Measurements from ENCODE around the gene ZMYND15.

ZMYND15 gene

GRCh38 chr17:4789701-4789950 lies 50.0 kb downstream of the ZMYND15 start:
- peak overlapping the region; percentile 65 for H3K4me3 ChIP-seq (replicated peaks in 1 of 2; ENCODE audit: low read depth in 2 of 2, low read length in 2 of 2)
- TF ChIP-seq, protein P1, sequence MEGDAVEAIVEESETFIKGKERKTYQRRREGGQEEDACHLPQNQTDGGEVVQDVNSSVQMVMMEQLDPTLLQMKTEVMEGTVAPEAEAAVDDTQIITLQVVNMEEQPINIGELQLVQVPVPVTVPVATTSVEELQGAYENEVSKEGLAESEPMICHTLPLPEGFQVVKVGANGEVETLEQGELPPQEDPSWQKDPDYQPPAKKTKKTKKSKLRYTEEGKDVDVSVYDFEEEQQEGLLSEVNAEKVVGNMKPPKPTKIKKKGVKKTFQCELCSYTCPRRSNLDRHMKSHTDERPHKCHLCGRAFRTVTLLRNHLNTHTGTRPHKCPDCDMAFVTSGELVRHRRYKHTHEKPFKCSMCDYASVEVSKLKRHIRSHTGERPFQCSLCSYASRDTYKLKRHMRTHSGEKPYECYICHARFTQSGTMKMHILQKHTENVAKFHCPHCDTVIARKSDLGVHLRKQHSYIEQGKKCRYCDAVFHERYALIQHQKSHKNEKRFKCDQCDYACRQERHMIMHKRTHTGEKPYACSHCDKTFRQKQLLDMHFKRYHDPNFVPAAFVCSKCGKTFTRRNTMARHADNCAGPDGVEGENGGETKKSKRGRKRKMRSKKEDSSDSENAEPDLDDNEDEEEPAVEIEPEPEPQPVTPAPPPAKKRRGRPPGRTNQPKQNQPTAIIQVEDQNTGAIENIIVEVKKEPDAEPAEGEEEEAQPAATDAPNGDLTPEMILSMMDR (IDR thresholded peaks at IDR 0.05; ENCODE audit: low read depth, low read length): no peak
- no peak for DNase-seq (ENCODE audit: low read depth in 2 of 2)

DNA sequence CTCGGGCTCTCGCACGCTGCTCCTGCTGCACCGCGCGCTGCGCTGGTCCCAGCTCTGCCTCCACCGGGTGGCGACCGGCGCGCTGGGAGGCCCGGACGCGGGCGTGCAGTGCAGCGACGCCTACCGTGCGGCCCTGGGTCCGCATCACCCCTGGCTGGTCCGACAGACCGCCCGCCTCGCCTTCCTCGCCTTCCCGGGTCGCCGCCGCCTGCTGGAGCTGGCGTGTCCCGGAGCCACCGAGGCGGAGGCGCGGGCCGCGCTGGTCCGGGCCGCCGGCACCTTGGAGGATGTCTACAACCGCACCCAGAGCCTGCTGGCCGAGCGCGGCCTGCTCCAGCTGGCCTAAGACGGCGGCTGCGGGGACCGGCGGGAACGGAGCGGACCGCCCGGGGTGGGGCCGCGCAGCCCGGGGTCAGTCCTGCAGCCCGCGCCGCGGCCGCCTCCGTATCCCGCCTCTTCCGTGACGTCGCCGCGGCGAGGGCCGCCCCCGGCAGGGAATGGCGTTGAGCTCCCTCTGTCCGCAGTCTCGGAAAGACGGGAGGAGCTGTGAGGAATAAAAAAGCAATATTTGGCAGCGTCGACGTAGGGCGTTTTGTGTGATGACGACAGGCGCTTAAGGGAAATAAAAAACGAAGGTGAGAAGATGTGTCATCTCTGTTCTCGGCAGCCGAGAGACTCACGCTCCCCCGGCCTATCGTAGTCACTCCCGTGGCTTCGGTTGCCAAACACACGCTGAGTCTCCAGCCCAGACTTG lies 50.5 kb downstream of the ZMYND15 start:
- TF ChIP-seq, protein P1 (IDR thresholded peaks at IDR 0.05; ENCODE audit: low read depth, low read length): peak; percentile 45
- DNase-seq (ENCODE audit: low read depth in 2 of 2): peak; percentile 88 to 97
- H3K4me3 ChIP-seq (replicated peaks in 1 of 2; ENCODE audit: low read depth in 2 of 2, low read length in 2 of 2): peak overlapping the region; percentile 48 to 65

DNA sequence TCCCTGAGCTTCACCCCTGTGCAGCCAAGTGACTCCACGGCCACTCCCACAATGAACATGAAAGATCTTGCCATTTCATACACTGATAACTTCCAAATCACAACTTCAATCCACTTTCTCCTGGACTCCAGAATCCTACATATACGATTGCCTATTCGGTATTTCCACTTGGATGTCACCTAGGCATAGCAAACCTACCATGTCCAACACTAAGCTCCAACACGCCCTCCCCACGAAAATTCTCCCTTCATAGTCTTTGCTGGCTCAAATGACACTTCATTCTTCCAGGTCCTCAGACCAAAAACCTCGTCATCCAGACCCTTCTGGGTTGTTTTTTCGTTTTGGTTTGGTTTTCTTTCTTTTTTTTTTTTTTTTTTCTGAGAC lies 51.1 kb downstream of the ZMYND15 start:
- peak overlapping the region; percentile 48 to 65 for H3K4me3 ChIP-seq (replicated peaks in 1 of 2; ENCODE audit: low read depth in 2 of 2, low read length in 2 of 2)
- TF ChIP-seq, protein P1 (IDR thresholded peaks at IDR 0.05; ENCODE audit: low read depth, low read length): no peak
- DNase-seq (ENCODE audit: low read depth in 2 of 2): no peak

DNA sequence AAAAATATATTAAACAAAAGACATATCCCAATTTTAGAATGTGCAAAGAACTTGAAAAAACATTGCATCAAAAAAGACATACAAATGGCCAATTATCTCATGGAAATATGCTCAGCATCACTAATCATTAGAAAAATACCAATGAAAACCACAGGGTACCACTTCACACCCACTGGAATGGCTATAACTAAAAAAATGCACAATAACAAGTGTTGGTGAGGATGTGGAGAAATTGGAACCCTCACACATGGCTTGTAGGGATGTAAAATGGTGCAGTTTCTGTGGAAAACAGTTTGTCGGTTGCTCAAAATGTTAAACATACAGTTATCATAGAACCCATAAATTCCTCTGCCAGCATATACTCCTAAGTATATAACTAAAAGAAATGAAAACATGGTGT lies 55.5 kb downstream of the ZMYND15 start:
- no peak overlapping the region for H3K4me3 ChIP-seq (replicated peaks in 1 of 2; ENCODE audit: low read depth in 2 of 2, low read length in 2 of 2)
- TF ChIP-seq, protein P1 (IDR thresholded peaks at IDR 0.05; ENCODE audit: low read depth, low read length): no peak
- no peak for DNase-seq (ENCODE audit: low read depth in 2 of 2)

All from cardiac fibroblast (primary cell).